Amygdala (tissue), 56 donors: ENCODE data around the gene FAM167B.

ENCODE experiments used
- DNase-seq, 56 donors: peaks; one replicate each; lab custom pipeline; 2025; lab: John Stamatoyannopoulos, UW

FAM167B gene

GRCh38 chr1:32221980-32222755 is 24.9 kb upstream of the FAM167B start, which contains the start of the genes EIF3I and TMEM234:
Gene EIF3I, plus strand, starts transcription at chr1:32222407. Its CDS starts 35 bp downstream, at chr1:32222442.
Gene TMEM234, minus strand, starts transcription at chr1:32222353. Its CDS starts 31 bp downstream, at chr1:32222322.
- DNase-seq, result peak; percentile 20 to 95 (median 84)

GRCh38 chr1:32223683-32224082 is 23.3 kb upstream of the FAM167B start:
- DNase-seq, result no peak

GRCh38 chr1:32224285-32224684 is 22.7 kb upstream of the FAM167B start:
- no peak for DNase-seq

GRCh38 chr1:32228771-32229170 is 18.3 kb upstream of the FAM167B start:
- DNase-seq, result no peak

GRCh38 chr1:32231843-32232432 is 15.1 kb upstream of the FAM167B start:
- DNase-seq, result no peak

- DNase-seq, result no peak
These were observed 14.3 kb upstream of the FAM167B start for GRCh38 chr1:32232558-32233304.

GRCh38 chr1:32234792-32235191 is 12.2 kb upstream of the FAM167B start:
- no peak for DNase-seq

GRCh38 chr1:32239337-32239736 is 7.7 kb upstream of the FAM167B start:
- peak in 1 of 56 donors; percentile 2 for DNase-seq

GRCh38 chr1:32239790-32240139 is 7.3 kb upstream of the FAM167B start:
- DNase-seq, result peak in 3 of 56 donors; percentile 4 to 24 (median 16)

GRCh38 chr1:32240140-32240951 is 6.7 kb upstream of the FAM167B start:
- DNase-seq, result peak in 46 of 56 donors; percentile 10 to 78 (median 40)

- peak in 42 of 56 donors; percentile 9 to 68 (median 40) for DNase-seq
These were observed 5.8 kb upstream of the FAM167B start for GRCh38 chr1:32241001-32241763.

GRCh38 chr1:32242341-32242851 is 4.6 kb upstream of the FAM167B start:
- DNase-seq, result peak in 40 of 56 donors; percentile 3 to 75 (median 24)

GRCh38 chr1:32247452-32247851 is 430 bp downstream of the FAM167B start:
- DNase-seq, result no peak

- DNase-seq, result peak in 16 of 56 donors; percentile 1 to 56 (median 10)
These were observed 1.2 kb downstream of the FAM167B start for GRCh38 chr1:32247983-32248889.

- DNase-seq, result no peak
These were observed 3.0 kb downstream of the FAM167B start for GRCh38 chr1:32249831-32250525.

GRCh38 chr1:32250893-32251716 is 4.1 kb downstream of the FAM167B start, which contains the start of gene LCK:
Gene LCK, plus strand, starts transcription at chr1:32251265. Its CDS starts 23,065 bp downstream, at chr1:32274330.
- no peak for DNase-seq
